ENCODE results near the gene PRDM5.

DNA sequence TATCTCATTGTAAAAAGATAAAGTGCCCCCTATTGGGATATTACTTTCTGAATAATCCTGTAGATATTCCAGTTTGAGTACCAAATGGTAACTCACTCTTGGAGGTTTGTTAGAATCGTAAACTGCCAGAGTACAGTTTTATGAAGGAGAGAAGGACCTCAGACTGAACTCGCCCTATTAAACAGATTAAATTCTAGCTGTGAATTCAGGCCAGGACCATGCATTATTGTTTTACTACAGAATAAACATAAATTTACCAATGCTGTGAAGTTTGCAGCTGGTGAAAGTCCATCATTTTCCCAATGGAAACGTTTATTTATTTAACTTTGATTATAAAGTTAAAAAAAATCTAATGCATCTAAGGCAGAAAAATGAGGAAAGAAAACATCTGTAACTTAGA, 20.2 kb upstream of the PRDM5 start:
- TF ChIP-seq EZH2 (IDR thresholded peaks at IDR 0.05; ENCODE audit: insufficient read depth, poor library complexity, severe bottlenecking), result no peak
- TF ChIP-seq EZH2phosphoT487 (IDR thresholded peaks at IDR 0.05; ENCODE audit: insufficient read depth, low read depth), result no peak

Measured in GM23248 (cell line).